ENCODE data around the gene GALNT10. TPM values are rescaled to one million over a fixed set of nuclear protein-coding genes. Genes with fewer than 3 reads are reported as not detected.

Gene GALNT10
- polyA plus RNA-seq, 1 of the 3 experiments (the other 2 are of a cell fraction): 56.3 TPM

DNA sequence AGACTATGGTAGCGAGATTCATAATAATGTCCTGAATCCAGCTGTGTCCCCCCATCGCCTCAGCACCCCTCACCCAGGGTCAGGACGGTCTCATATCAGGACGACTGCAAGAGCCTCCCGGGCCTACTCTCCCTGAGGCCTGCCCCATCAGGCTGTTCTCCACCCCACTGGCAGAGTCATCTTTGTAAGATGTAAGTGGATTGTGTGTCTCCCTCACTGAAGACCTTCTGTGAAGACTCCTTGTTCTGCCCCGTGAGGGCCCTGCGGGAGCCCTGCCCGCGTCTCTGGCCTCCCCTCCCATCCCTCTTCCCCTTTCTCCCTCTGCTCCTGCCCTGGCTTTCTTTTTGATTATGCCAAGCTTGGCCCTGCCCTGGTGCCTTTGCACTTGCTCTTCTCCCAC lies 211.4 kb downstream of the GALNT10 start:
- H3K4me3 ChIP-seq (ENCODE audit: low read depth in 2 of 2, low read length in 1 of 2): no peak overlapping the region
- 95% methylated on average over 9 of the region's 9 CpGs for WGBS (ENCODE audit: low lambda C conversion rate)
- DNase-seq: no peak
- peaks cover 4 to 29% of the 10 kb centered on the region in 2 experiments; a peak in 2 of 4 replicates for H3K4me1 ChIP-seq (ENCODE audit: control insufficient read depth in 1 of 2, insufficient read depth in 2 of 2, low read depth in 1 of 2, low read length in 1 of 2)
- no peaks in the 10 kb centered on the region for H3K9me3 ChIP-seq
- H3K9ac ChIP-seq: no peak overlapping the region
- ChIA-PET POLR2A (no interaction called here), CTCF (interaction anchor here (0.6 to 4.7 kb wide), 3 partner anchors 208 to 323 kb away, joined by 3 to 55 read pairs (median 8); partner anchors contain the start of gene GALNT10)
- no peak overlapping the region for H3K4me2 ChIP-seq
- no peaks in the 10 kb centered on the region for H4K20me1 ChIP-seq (ENCODE audit: insufficient read depth)
- no peaks in the 10 kb centered on the region for H3K79me2 ChIP-seq (ENCODE audit: insufficient read depth)
- H2AFZ ChIP-seq (ENCODE audit: low read depth): no peak overlapping the region
- H3K9me2 ChIP-seq: no peaks in the 10 kb centered on the region
- no peak for TF ChIP-seq TCF12 (IDR thresholded peaks at IDR 0.05)
- no peak for TF ChIP-seq MXI1 (IDR thresholded peaks at IDR 0.05; ENCODE audit: low read depth, low read length)
- no peak overlapping the region for H3K27ac ChIP-seq (ENCODE audit: low read depth in 2 of 2, low read length in 1 of 2)
- no peaks in the 10 kb centered on the region for H3K27me3 ChIP-seq (ENCODE audit: insufficient read depth)
- H3K36me3 ChIP-seq (replicated peaks in 1 of 2; ENCODE audit: control insufficient read depth in 1 of 2, insufficient read depth in 2 of 2, low read length in 1 of 2): peaks cover 10 to 14% of the 10 kb centered on the region in 2 experiments
- no peaks in the 10 kb centered on the region for H3F3A ChIP-seq (replicated peaks; ENCODE audit: insufficient read depth)

DNA sequence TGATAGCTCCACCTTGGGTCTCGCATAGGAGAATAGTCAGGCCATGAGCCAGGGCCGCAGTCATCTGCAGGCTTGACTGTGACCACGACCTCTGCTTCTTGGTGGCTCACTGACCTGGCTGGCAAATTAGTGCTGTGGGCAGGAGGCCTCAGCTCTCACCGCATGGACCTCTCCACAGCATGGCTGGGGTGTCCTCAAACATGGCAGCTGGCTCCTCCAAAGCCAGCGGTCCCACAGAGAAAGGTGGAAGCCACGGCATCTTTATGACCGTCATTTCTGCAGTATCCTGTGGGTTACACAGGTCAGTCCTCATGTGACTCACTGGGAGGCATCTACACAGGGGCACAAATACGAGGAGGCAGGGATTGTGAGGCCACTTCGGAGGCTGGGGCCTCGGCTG lies 212.1 kb downstream of the GALNT10 start:
- no peaks in the 10 kb centered on the region for H3K79me2 ChIP-seq (ENCODE audit: insufficient read depth)
- no peak overlapping the region; a peak in 1 of 4 replicates for H3K27ac ChIP-seq (ENCODE audit: low read depth in 2 of 2, low read length in 1 of 2)
- H3F3A ChIP-seq (replicated peaks; ENCODE audit: insufficient read depth): no peaks in the 10 kb centered on the region
- no peak overlapping the region for H3K4me3 ChIP-seq (ENCODE audit: low read depth in 2 of 2, low read length in 1 of 2)
- peaks cover 4 to 25% of the 10 kb centered on the region in 2 experiments; a peak in 2 of 4 replicates for H3K4me1 ChIP-seq (ENCODE audit: control insufficient read depth in 1 of 2, insufficient read depth in 2 of 2, low read depth in 1 of 2, low read length in 1 of 2)
- H4K20me1 ChIP-seq (ENCODE audit: insufficient read depth): no peaks in the 10 kb centered on the region
- no peak for TF ChIP-seq EZH2phosphoT487 (IDR thresholded peaks at IDR 0.05; ENCODE audit: borderline replicate concordance, low read depth)
- TF ChIP-seq TAF1 (IDR thresholded peaks at IDR 0.05; ENCODE audit: borderline replicate concordance, low read depth, low read length): no peak
- TF ChIP-seq TCF12 (IDR thresholded peaks at IDR 0.05): no peak
- TF ChIP-seq, protein P1, sequence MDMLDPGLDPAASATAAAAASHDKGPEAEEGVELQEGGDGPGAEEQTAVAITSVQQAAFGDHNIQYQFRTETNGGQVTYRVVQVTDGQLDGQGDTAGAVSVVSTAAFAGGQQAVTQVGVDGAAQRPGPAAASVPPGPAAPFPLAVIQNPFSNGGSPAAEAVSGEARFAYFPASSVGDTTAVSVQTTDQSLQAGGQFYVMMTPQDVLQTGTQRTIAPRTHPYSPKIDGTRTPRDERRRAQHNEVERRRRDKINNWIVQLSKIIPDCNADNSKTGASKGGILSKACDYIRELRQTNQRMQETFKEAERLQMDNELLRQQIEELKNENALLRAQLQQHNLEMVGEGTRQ (IDR thresholded peaks at IDR 0.05; ENCODE audit: borderline replicate concordance, low read depth, low read length): no peak
- no peak for TF ChIP-seq JUND (IDR thresholded peaks at IDR 0.05)
- TF ChIP-seq RCOR1 (IDR thresholded peaks at IDR 0.05; ENCODE audit: low read length): no peak
- TF ChIP-seq, protein P2, sequence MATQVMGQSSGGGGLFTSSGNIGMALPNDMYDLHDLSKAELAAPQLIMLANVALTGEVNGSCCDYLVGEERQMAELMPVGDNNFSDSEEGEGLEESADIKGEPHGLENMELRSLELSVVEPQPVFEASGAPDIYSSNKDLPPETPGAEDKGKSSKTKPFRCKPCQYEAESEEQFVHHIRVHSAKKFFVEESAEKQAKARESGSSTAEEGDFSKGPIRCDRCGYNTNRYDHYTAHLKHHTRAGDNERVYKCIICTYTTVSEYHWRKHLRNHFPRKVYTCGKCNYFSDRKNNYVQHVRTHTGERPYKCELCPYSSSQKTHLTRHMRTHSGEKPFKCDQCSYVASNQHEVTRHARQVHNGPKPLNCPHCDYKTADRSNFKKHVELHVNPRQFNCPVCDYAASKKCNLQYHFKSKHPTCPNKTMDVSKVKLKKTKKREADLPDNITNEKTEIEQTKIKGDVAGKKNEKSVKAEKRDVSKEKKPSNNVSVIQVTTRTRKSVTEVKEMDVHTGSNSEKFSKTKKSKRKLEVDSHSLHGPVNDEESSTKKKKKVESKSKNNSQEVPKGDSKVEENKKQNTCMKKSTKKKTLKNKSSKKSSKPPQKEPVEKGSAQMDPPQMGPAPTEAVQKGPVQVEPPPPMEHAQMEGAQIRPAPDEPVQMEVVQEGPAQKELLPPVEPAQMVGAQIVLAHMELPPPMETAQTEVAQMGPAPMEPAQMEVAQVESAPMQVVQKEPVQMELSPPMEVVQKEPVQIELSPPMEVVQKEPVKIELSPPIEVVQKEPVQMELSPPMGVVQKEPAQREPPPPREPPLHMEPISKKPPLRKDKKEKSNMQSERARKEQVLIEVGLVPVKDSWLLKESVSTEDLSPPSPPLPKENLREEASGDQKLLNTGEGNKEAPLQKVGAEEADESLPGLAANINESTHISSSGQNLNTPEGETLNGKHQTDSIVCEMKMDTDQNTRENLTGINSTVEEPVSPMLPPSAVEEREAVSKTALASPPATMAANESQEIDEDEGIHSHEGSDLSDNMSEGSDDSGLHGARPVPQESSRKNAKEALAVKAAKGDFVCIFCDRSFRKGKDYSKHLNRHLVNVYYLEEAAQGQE (IDR thresholded peaks at IDR 0.05; ENCODE audit: low read depth, low read length): no peak
- TF ChIP-seq, protein P3, sequence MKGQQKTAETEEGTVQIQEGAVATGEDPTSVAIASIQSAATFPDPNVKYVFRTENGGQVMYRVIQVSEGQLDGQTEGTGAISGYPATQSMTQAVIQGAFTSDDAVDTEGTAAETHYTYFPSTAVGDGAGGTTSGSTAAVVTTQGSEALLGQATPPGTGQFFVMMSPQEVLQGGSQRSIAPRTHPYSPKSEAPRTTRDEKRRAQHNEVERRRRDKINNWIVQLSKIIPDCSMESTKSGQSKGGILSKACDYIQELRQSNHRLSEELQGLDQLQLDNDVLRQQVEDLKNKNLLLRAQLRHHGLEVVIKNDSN (IDR thresholded peaks at IDR 0.05; ENCODE audit: borderline replicate concordance, low read depth): no peak
- TF ChIP-seq RAD21 (IDR thresholded peaks at IDR 0.05; ENCODE audit: low read length): no peak
- 87% methylated on average over 5 of the region's 10 CpGs for WGBS (ENCODE audit: low lambda C conversion rate)
- no peak for DNase-seq
- no peak overlapping the region for H3K9ac ChIP-seq
- H3K9me3 ChIP-seq: no peaks in the 10 kb centered on the region
- H3K9me2 ChIP-seq: no peaks in the 10 kb centered on the region
- no peaks in the 10 kb centered on the region for H3K27me3 ChIP-seq (ENCODE audit: insufficient read depth)
- H3K4me2 ChIP-seq: no peak overlapping the region
- H3K36me3 ChIP-seq (replicated peaks in 1 of 2; ENCODE audit: control insufficient read depth in 1 of 2, insufficient read depth in 2 of 2, low read length in 1 of 2): peaks cover 14 to 16% of the 10 kb centered on the region in 2 experiments
- CTCF ChIA-PET: interaction anchor here (0.6 to 7.3 kb wide), 5 partner anchors 44 to 330 kb away, joined by 3 to 105 read pairs (median 8); partner anchors contain the start of gene GALNT10
- POLR2A ChIA-PET: no interaction called here
- H2AFZ ChIP-seq (ENCODE audit: low read depth): no peak overlapping the region
